ENCODE data around the gene INPP5K. TPM values are rescaled to one million over a fixed set of nuclear protein-coding genes. Genes with fewer than 3 reads are reported as not detected.
A peak's percentile ranks its signal among the peaks of the same experiment; 100 is the strongest.

Gene INPP5K
- total RNA-seq, 2 donors from 2014 or later = 27.6 to 35.5 TPM

- Histone ChIP-seq H3K27me3 (no peaks in the 10 kb centered on the region), H3K36me3 (no peaks in the 10 kb centered on the region), H3K9me3 (no peaks in the 10 kb centered on the region), H3K4me3 (peak overlapping the region; percentile 77), H3K9ac (ENCODE audit: low read depth in 2 of 2, low read length in 2 of 2) (peak overlapping the region; percentile 93 to 94), H3K27ac (peak overlapping the region; percentile 95), H3K4me1 (peaks cover 33% of the 10 kb centered on the region)
- DNase-seq = peak; percentile 78
- no peak for TF ChIP-seq CTCF (IDR thresholded peaks at IDR 0.05)
- intact Hi-C loops (cut with DNase I) = no loop called here
Measured at GRCh38 chr17:1491443-1492248, 24.8 kb downstream of the INPP5K start.

GRCh38 chr17:1490643-1491442 lies 25.6 kb downstream of the INPP5K start:
- TF ChIP-seq CTCF (IDR thresholded peaks at IDR 0.05) = no peak

GRCh38 chr17:1488826-1489270 lies 27.6 kb downstream of the INPP5K start:
- DNase-seq = no peak
- no peak overlapping the region for H3K4me3 ChIP-seq
- no peak for TF ChIP-seq CTCF (IDR thresholded peaks at IDR 0.05)
- peaks cover 37% of the 10 kb centered on the region for H3K4me1 ChIP-seq
- peak overlapping the region; percentile 68 to 78 for H3K9ac ChIP-seq (ENCODE audit: low read depth in 2 of 2, low read length in 2 of 2)
- no peaks in the 10 kb centered on the region for H3K27me3 ChIP-seq
- intact Hi-C loops (cut with DNase I) = no loop called here
- H3K9me3 ChIP-seq = no peaks in the 10 kb centered on the region
- peak overlapping the region; percentile 95 for H3K27ac ChIP-seq
- no peaks in the 10 kb centered on the region for H3K36me3 ChIP-seq

More at GRCh38 chr17:1490643-1491442, 25.6 kb downstream of the INPP5K start:
- peak; percentile 83 for DNase-seq
- Histone ChIP-seq H3K36me3 (no peaks in the 10 kb centered on the region), H3K4me1 (peaks cover 37% of the 10 kb centered on the region), H3K9ac (ENCODE audit: low read depth in 2 of 2, low read length in 2 of 2) (peak overlapping the region; percentile 93 to 94), H3K27me3 (no peaks in the 10 kb centered on the region), H3K27ac (peak overlapping the region; percentile 95), H3K4me3 (peak overlapping the region; percentile 77), H3K9me3 (no peaks in the 10 kb centered on the region)
- intact Hi-C loops (cut with DNase I) = no loop called here

GRCh38 chr17:1487939-1488825 lies 28.2 kb downstream of the INPP5K start:
- no peak for TF ChIP-seq CTCF (IDR thresholded peaks at IDR 0.05)
- H3K4me1 ChIP-seq = peaks cover 37% of the 10 kb centered on the region
- intact Hi-C loops (cut with DNase I) = no loop called here

More at GRCh38 chr17:1487939-1488825, 28.2 kb downstream of the INPP5K start:
- peak; percentile 89 for DNase-seq
- H3K4me3 ChIP-seq = peak overlapping the region; percentile 51
- H3K27me3 ChIP-seq = no peaks in the 10 kb centered on the region
- peak overlapping the region; percentile 95 for H3K27ac ChIP-seq
- no peaks in the 10 kb centered on the region for H3K9me3 ChIP-seq
- H3K36me3 ChIP-seq = no peaks in the 10 kb centered on the region
- peak overlapping the region; percentile 68 to 78 for H3K9ac ChIP-seq (ENCODE audit: low read depth in 2 of 2, low read length in 2 of 2)

All from colonic mucosa (tissue), 4 donors.